GM18526 (cell line): ENCODE measurements around the gene MS4A12.

Source experiments
- POLR2A ChIP-seq: IDR thresholded peaks from 3 replicates; pipeline ENCODE4 v1.6.1; 2011; ENCODE audit not compliant: insufficient read length; ENCODE audit errors: extremely low read depth

Gene MS4A12

DNA sequence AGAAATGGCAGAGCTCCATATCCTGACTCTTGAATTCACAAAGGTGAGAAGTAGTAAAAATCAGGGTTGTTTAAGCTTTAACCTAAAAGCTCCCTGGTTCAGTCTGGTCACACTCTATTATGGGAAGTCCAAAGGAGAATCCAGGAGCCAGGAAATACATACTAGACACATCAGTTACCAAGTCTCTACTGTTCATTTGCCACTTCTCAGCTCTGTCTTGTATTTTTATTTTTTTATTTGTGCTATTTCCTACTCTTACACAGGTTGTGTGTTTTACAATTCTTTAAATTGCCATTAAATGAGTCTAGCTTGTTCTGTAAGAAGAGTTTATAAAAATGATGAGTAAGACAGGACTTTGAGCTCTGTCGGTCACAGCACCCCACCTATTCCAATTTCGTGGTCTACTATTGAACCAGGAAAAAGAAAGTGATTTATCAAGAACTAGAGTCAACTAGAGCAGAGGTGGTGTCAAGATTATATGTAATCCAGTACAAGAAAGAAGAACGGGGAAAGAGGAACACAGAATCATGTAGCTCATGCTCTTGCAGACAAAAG lies 9.7 kb downstream of the MS4A12 start:
- TF ChIP-seq POLR2A, result no peak

DNA sequence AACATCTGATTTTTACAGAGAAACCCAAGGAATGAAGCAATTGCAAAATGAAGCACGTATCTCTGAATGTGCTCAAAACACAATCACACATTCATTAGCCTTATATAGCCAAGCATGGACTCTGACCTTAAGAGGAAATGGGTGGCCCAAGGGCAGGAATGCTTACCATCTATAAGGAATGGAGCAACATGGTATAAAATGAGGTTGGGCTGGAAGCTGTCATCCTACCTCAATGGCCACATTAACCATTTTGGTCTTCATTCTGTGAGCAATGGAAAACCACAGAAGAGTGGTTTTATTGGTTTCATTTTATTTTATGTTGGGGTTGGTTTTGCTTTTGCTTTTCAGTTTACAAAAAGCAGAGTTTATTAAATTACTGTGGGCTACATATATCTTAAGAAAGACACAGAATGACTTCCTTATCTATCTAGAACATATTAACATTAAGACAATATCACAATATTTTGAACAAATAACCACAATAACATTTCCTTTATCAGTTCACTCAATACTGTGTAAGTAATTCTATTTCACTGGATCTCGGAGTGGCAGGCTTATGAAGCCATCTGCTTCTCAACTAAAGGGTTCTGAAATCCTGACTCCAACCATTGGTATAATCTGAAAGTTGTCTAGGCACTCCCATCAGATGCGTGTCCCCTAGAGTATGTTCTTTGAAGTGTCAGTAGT lies 11.8 kb downstream of the MS4A12 start:
- no peak for TF ChIP-seq POLR2A

DNA sequence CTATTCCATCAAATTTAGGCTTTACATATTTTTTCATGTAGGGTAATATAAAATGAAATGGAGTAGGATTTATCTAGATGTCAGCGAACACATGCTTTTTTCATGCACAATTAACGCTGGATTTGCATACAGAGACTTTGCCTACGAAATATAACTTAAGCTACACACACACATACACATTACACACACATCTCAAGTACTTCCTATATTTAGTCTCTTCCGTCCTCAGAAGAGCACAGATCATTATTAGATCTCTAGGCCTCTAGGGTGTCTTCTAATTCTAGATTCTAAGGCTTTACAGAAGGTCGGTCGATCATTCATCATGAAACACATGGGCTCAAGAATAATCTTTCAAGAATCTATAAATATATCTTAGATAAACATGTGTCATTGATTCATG lies 18.8 kb downstream of the MS4A12 start:
- no peak for TF ChIP-seq POLR2A

DNA sequence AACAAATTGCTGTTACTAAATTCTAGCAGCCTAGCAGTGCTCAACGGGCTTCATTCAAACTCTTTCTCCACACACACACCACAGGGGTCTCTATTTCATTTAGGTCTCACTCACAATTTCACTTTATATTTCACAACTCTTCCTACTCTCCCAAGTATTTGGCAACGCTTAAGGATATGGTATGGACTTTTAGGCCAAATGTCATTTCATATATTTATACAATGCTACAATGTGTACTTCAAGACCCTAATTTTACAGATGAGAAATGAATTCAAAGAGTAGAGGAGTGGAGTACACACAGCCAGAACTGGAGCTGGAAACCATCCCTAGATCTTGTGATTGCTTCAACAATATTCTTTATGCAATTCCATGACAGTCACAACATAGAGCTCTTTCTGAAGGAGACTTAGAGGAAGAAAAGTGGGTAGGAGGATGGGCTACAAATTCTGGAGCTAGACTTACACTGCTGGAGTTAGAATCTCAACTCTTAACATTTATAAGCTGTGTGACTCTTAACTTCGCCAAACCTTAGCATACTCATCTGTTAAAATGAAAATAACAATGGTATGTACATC lies 20.2 kb downstream of the MS4A12 start:
- no peak for TF ChIP-seq POLR2A

DNA sequence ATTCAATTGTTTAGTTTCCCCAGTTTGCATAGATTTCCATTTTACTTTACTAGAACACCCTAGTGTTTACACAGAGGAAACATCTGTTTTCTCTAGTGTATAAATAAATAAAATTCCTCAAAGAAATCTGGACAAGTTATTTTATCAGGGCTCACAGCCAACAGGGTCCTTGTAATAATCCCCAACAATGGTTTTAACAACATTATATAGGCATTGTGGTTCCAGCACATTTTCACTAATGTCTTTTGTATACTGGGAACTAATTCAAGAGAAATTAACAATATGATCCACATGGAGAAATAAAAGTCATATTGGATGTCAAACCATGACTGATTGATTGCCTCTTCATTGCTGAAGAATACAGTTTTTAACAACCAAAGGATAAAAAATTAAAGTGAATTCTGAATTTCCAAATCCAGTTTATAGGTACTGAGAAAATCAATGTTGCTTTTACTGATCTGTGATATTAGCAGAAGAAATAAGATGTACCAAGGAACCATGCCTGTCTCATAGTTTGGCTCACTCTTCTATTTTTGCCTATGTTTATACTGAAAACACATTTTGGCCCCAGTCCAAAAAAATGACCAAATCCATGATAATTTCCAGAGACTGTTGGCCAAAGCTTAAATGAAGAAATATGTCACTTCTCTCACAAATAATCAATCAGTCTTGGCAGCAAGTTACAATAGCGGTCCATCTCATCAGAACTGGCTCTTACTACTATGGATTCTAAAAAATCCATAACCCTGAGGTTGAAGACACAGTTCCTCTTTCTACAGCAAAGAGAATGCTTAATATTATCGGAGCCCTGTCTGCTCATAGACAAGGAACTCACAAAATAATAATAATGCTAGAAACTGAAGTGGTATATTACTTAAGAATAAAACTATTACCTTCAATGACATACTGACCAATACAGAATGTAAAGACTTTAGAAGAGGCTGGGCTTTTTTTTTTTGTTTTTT lies 21.2 kb downstream of the MS4A12 start:
- no peak for TF ChIP-seq POLR2A

DNA sequence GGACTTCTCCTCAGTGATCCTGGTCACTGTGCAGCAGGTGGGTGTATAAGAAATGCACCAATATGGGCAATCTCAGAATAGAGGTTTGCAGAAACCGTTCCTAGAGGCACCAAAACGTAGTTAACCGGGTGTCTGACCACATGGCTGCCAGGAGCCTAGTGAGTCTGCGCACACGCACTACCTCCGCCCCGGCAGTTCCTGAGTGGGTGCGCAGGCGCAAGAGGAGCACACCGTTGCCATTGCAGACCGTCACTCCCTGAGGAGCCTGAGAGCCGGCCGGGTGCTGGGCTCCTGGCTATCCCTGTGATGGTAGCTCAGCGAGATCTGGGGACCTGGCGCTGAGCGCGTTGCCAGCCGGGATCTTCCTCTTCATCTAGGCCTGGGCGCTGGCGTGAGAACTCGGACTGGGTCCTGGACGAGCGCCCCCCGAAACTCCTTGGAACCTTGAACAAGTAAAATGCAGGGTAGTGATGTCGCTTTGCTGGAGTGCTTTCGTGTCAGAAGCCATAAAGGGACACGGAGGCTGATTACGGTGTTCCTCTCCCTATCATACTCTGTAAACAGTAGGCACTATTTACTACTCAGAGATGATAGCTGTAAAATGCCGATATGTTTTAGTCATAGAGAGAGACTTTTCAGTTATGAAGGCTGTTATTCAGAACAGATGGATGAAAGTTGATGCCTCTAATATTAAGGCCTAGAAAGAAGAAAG lies 22.7 kb downstream of the MS4A12 start, which contains the start of gene MS4A13:
Gene MS4A13 (plus strand): TSS at position 249 of the 712 bp plus-strand sequence. CDS start 2,692 bp downstream, outside the sequence.
- no peak for TF ChIP-seq POLR2A

DNA sequence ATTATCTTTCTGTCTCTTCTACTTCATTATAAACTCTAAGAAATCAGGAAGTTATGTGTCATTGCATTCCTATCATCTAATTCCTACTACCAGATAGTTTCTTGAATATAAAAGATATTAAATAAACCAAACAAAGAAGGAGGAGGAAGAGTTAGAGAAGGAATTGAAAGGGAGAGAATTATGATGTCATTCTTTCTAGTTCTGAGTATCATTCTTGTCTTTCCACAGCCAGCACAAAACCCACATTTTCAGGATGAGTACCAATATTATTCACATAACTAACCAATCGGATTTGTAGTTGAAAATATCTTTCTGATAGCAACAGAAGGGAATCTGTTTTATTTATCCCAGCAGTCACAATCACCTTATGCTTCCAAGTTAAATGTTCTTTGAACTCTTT lies 35.9 kb downstream of the MS4A12 start:
- TF ChIP-seq POLR2A, result no peak

DNA sequence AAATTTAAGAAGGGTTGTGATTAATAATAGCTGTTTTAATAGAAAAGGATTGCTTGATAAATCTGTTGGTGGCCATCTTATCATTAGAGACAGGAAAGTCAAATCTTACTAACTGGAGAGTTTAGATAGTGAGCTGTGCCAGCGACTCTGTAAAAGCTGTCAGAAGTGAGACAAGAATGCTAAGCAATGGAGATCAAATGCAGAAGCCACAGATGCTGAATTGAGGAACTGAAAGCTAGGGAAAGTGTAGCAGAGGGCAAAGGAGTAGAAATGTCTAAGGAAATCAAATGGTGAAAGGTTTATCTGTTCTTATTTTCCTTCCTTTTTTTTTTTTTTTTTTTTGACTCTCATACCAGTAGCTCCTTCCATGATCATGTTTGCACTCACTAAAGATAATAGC lies 36.4 kb downstream of the MS4A12 start:
- no peak for TF ChIP-seq POLR2A

DNA sequence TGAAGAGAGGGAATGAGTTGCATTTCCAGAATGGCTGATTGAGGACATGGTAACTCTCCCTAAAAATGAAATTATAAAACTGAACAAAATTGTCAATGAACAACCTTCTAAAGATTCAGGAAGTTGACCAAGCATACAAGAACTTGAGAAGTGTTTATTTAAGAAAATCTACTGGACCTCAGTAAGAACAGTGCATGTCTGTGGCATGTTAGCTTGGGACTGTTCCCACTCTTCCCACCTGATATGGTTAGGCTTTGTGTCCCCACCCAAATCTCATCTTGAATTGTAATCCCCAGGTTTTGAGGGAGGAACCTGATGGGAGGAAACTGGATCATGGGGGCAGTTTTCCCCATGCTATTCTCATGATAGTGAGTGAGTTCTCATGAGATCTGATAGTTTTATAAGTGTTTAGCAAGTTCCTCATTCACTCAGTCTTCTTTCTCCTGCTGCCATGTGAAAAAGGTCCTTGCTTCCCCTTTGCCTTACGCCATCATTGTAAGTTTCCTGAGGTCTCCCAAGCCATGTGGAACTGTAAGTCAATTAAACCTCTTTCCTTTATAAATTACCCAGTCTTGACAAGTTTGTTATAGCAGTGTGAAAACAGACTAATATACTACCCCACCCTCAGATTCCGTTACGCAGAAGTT lies 38.0 kb downstream of the MS4A12 start:
- TF ChIP-seq POLR2A, result no peak

DNA sequence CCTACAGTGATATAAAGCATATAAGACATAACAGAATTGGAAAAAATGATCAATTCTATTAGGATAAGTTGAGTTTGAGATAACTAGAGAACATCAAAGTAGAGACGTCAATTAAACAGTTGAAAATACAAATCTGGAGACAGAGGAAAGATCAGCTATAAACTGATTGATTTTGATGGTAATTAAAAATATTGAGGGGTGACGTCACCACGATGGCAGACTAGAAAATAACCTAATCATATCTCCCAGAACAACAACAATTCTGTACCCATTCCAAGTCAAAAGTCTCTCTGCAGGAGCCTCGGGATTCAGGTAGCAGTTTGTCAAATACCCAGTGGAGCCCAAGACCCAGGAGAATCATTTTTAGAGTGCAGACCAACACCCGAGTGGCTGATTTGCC lies 51.5 kb downstream of the MS4A12 start:
- no peak for TF ChIP-seq POLR2A
